Tibial nerve (tissue), 4 donors: ENCODE data around the gene IER5.

Experiments used
- CTCF ChIP-seq, 5 experiments: fragments of 200-600 bp in 3 of 5; fragments of 450-650 bp in 2 of 5; sonication (generic) in 3 of 5; IDR thresholded peaks; one replicate each; pipeline ENCODE4 v1.5.1; 2016 to 2019; ENCODE audit warnings: antibody characterized with exemption in 5 of 5, mild to moderate bottlenecking in 3 of 5, moderate library complexity in 2 of 5
- EP300 ChIP-seq, 2 donors: sonication (generic); formaldehyde crosslinking; IDR thresholded peaks; one replicate each; pipeline ENCODE4 v1.6.1; 2017; ENCODE audit warnings: antibody characterized with exemption in 2 of 2, mild to moderate bottlenecking in 1 of 2
- POLR2A ChIP-seq, 2 donors: fragments of 450-650 bp; IDR thresholded peaks; one replicate each; pipeline ENCODE4 v1.6.1; 2017; ENCODE audit warnings: antibody characterized with exemption in 2 of 2, mild to moderate bottlenecking in 2 of 2, moderate library complexity in 2 of 2

GRCh38 chr1:181099152-181100014, 10.9 kb downstream of the IER5 start:
- TF ChIP-seq CTCF (IDR thresholded peaks at IDR 0.05) (no peak), EP300 (IDR thresholded peaks at IDR 0.05) (no peak), POLR2A (IDR thresholded peaks at IDR 0.05) (no peak)
